NCI-H187 treated with DMSO at 0.1 percent for 48 hours (cell line): ENCODE results near the gene ACER3.
"Not testable (repeated sequence)": the region's sequence is repeated elsewhere in the genome, so short reads cannot be mapped to it uniquely, and the experiment has no call there.

Experiments
- DNase-seq: peaks from one replicate; lab custom pipeline; 2025; lab: John Stamatoyannopoulos, UW

Gene ACER3

GRCh38 chr11:76995081-76995576, 134.4 kb downstream of the ACER3 start:
- DNase-seq: no peak

- no peak for DNase-seq
Observed at GRCh38 chr11:76997512-76997911, 136.8 kb downstream of the ACER3 start.

- DNase-seq: no peak
Observed at GRCh38 chr11:76999597-76999996, 138.9 kb downstream of the ACER3 start.

GRCh38 chr11:77001613-77002012, 140.9 kb downstream of the ACER3 start:
- DNase-seq: no peak

- DNase-seq: no peak
Observed at GRCh38 chr11:77002776-77003175, 142.1 kb downstream of the ACER3 start.

GRCh38 chr11:77003963-77004362, 143.2 kb downstream of the ACER3 start:
- DNase-seq: no peak

- no peak for DNase-seq
Observed at GRCh38 chr11:77009533-77010160, 148.9 kb downstream of the ACER3 start.

- DNase-seq: no peak
Observed at GRCh38 chr11:77014669-77015068, 154.0 kb downstream of the ACER3 start.

GRCh38 chr11:77018396-77018924, 157.7 kb downstream of the ACER3 start:
- not testable (repeated sequence) for DNase-seq

- DNase-seq: no peak
Observed at GRCh38 chr11:77019976-77020595, 159.4 kb downstream of the ACER3 start.

- no peak for DNase-seq
Observed at GRCh38 chr11:77020734-77021133, 160.0 kb downstream of the ACER3 start.

GRCh38 chr11:77024745-77025144, 164.0 kb downstream of the ACER3 start:
- DNase-seq: no peak

- DNase-seq: no peak
Observed at GRCh38 chr11:77026221-77026620, 165.5 kb downstream of the ACER3 start.

GRCh38 chr11:77026743-77027142, 166.0 kb downstream of the ACER3 start:
- no peak for DNase-seq

GRCh38 chr11:77027275-77027674, 166.6 kb downstream of the ACER3 start:
- DNase-seq: no peak

- no peak for DNase-seq
Observed at GRCh38 chr11:77029829-77030228, 169.1 kb downstream of the ACER3 start.

- no peak for DNase-seq
Observed at GRCh38 chr11:77030834-77031414, 170.2 kb downstream of the ACER3 start.

GRCh38 chr11:77031599-77031998, 170.9 kb downstream of the ACER3 start:
- DNase-seq: no peak

GRCh38 chr11:77035039-77035438, 174.3 kb downstream of the ACER3 start:
- no peak for DNase-seq

GRCh38 chr11:77035580-77035979, 174.9 kb downstream of the ACER3 start:
- no peak for DNase-seq

GRCh38 chr11:77036398-77036797, 175.7 kb downstream of the ACER3 start:
- no peak for DNase-seq

- DNase-seq: no peak
Observed at GRCh38 chr11:77037057-77037456, 176.3 kb downstream of the ACER3 start.
